Measurements from ENCODE around the gene CCNK. TPM values are rescaled to one million over a fixed set of nuclear protein-coding genes. Genes with fewer than 3 reads are reported as not detected.

The CCNK gene
- total RNA-seq, 2 donors from 2014 or later = 22.6 to 42.2 TPM

DNA sequence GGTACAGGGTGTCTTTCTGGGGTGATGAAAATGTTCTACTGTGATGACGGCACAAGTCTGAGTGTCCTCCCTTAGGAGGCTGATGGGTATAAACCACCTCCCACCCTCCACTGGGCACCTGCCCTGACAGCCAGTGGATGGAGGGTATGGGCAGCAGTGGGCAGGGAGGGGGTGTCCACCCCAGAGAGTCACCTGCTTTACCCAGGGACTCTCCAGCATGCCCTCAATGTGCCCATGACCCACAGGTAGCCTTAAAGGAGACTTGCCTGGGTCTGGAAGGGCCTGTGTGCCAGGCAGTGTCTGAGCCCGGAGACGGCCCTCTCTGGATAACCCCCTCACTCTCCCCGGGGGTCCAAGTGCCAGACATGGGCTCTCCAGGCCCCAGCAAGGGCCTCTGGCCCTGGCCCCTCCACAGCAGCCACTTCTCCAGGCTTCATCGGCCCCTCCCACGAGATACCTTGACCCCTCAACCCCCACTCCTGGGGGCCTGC, 38.8 kb downstream of the CCNK start:
- Histone ChIP-seq H3K9me3 (no peaks in the 10 kb centered on the region), H3K27ac (no peak overlapping the region), H3K4me1 (ENCODE audit: control insufficient read depth in 1 of 2, low read depth in 2 of 2) (no peaks in the 10 kb centered on the region), H3K4me3 (no peak overlapping the region), H3K36me3 (no peaks in the 10 kb centered on the region), H3K27me3 (replicated peaks; ENCODE audit: insufficient read depth) (no peaks in the 10 kb centered on the region)
- no peak for ATAC-seq (ENCODE audit: insufficient number of reproducible peaks, low FRiP score, low read depth)
- TF ChIP-seq, protein P1, sequence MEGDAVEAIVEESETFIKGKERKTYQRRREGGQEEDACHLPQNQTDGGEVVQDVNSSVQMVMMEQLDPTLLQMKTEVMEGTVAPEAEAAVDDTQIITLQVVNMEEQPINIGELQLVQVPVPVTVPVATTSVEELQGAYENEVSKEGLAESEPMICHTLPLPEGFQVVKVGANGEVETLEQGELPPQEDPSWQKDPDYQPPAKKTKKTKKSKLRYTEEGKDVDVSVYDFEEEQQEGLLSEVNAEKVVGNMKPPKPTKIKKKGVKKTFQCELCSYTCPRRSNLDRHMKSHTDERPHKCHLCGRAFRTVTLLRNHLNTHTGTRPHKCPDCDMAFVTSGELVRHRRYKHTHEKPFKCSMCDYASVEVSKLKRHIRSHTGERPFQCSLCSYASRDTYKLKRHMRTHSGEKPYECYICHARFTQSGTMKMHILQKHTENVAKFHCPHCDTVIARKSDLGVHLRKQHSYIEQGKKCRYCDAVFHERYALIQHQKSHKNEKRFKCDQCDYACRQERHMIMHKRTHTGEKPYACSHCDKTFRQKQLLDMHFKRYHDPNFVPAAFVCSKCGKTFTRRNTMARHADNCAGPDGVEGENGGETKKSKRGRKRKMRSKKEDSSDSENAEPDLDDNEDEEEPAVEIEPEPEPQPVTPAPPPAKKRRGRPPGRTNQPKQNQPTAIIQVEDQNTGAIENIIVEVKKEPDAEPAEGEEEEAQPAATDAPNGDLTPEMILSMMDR (IDR thresholded peaks at IDR 0.05) = no peak
- DNase-seq (ENCODE audit: low spot score) = no peak

DNA sequence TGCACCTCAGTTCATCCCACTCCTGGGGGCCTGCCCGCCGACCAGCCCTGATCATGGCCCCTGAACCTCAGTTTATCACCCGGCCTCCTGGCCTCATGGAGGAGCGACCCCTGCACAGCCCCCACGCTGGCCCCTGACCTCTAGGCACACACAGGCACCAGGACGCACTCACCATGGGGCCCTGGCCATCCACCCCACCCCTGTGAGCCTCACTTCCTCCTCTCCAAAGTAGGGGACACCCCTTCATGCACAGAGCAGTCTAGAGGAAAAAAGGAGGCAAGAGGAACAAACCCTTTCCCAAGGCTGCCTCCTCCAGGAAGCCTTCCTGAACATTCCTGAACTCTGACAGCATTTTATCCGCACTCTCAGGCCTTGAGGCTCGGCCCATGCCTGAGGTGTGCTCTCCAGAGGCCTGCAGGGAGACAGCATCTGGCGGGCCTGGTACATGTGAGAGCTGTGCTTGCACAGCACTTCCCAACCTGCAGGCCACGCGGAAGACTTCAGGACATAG, 39.4 kb downstream of the CCNK start:
- TF ChIP-seq, protein P1 (IDR thresholded peaks at IDR 0.05) = no peak
- no peaks in the 10 kb centered on the region for H3K4me1 ChIP-seq (ENCODE audit: control insufficient read depth in 1 of 2, low read depth in 2 of 2)
- no peak overlapping the region for H3K4me3 ChIP-seq
- H3K27ac ChIP-seq = no peak overlapping the region
- DNase-seq (ENCODE audit: low spot score) = no peak
- no peaks in the 10 kb centered on the region for H3K36me3 ChIP-seq
- no peak for ATAC-seq (ENCODE audit: insufficient number of reproducible peaks, low FRiP score, low read depth)
- H3K9me3 ChIP-seq = no peaks in the 10 kb centered on the region
- no peaks in the 10 kb centered on the region for H3K27me3 ChIP-seq (replicated peaks; ENCODE audit: insufficient read depth)

DNA sequence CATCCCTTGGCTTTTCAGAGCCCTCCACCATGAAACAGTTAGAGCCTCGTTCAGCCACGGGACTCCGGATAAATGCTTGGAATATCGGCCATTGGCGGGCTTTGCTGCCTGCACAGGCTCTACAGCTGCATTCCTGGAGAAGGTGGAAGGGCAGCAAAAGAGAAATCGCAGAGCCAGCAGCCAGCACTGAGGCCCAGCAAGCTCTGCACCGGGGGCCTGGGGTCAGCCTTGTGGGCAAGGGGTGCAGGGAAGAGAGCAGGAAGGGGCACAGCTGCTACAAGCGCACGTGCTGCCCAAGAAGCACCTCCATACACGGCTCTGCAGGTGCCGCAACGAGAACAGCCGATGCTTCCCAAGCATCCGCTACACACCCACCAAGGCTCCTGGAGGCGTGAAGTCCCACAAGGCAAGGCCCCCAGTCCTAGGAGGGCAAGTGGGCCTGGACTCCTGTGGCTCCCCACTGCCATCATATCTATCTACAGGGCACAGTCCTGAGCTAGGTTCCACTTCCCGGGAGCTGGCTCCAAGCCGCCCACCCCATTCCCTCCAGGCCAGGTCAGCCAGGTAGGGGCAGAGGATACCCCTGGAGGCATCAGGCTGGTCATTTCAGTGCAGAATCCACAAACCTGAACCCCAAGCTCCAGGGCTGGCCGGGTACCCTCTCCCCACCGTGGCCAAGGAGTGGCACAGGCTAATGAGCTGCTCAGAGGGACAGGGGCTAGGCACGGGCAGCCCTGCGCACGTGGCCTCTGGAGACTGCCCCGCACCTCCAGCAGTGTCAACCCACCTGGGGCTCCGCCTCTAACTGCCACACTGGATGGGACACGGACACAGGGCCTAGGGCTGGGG, 40.2 kb downstream of the CCNK start:
- no peak for ATAC-seq (ENCODE audit: insufficient number of reproducible peaks, low FRiP score, low read depth)
- DNase-seq (ENCODE audit: low spot score) = no peak
- no peaks in the 10 kb centered on the region for H3K36me3 ChIP-seq
- no peak overlapping the region for H3K27ac ChIP-seq
- no peaks in the 10 kb centered on the region for H3K4me1 ChIP-seq (ENCODE audit: control insufficient read depth in 1 of 2, low read depth in 2 of 2)
- no peak overlapping the region for H3K4me3 ChIP-seq
- no peaks in the 10 kb centered on the region for H3K9me3 ChIP-seq
- H3K27me3 ChIP-seq (replicated peaks; ENCODE audit: insufficient read depth) = no peaks in the 10 kb centered on the region
- TF ChIP-seq, protein P1 (IDR thresholded peaks at IDR 0.05) = no peak

DNA sequence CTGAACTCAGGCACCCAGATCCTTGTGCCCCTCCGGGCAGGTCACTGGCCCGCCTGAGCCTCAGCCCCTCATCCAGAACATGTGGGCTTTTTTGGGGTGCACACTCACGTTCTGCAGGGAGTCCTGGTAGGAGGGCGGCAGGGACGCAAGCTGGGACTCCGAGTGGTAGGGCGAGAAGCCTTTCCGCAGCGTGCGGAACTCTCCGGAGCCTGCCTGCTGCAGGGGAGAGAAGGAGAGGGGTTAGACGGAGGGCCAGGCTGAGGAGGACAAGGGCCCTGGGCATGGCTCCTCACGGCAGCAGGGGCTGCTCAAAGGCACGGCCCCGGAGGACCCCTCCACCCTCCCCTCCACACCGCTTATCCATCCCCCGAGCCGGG, 40.8 kb downstream of the CCNK start:
- Histone ChIP-seq H3K9me3 (no peaks in the 10 kb centered on the region), H3K27me3 (replicated peaks; ENCODE audit: insufficient read depth) (no peaks in the 10 kb centered on the region), H3K4me3 (no peak overlapping the region), H3K4me1 (ENCODE audit: control insufficient read depth in 1 of 2, low read depth in 2 of 2) (no peaks in the 10 kb centered on the region), H3K27ac (no peak overlapping the region), H3K36me3 (no peaks in the 10 kb centered on the region)
- TF ChIP-seq, protein P1 (IDR thresholded peaks at IDR 0.05) = no peak
- DNase-seq (ENCODE audit: low spot score) (no peak), ATAC-seq (ENCODE audit: insufficient number of reproducible peaks, low FRiP score, low read depth) (no peak)

DNA sequence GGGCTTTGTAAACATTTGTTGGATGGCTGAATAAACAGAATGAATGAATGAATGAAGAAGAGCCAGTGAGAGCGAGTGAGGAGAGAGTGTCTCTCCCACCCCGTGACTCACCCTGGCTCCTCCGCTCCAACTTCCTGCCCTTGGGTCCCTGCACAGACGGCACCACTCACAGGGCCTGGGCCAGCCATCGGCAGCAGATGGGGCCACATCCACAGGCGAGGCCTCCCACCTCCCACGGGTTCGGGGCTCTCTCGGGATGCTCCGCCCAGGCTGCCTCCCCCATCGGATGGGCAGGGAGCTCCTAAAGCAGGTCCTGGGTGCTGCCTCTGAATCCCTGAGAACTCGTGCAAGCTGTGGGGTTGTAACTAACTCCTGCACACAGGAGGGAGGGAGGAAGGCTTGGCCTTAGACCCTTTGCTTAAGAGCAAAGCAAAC, 41.3 kb downstream of the CCNK start:
- Histone ChIP-seq H3K4me1 (ENCODE audit: control insufficient read depth in 1 of 2, low read depth in 2 of 2) (no peaks in the 10 kb centered on the region), H3K9me3 (no peaks in the 10 kb centered on the region), H3K27me3 (replicated peaks; ENCODE audit: insufficient read depth) (no peaks in the 10 kb centered on the region), H3K36me3 (no peaks in the 10 kb centered on the region), H3K4me3 (no peak overlapping the region), H3K27ac (no peak overlapping the region)
- ATAC-seq (ENCODE audit: insufficient number of reproducible peaks, low FRiP score, low read depth) = no peak
- TF ChIP-seq, protein P1 (IDR thresholded peaks at IDR 0.05) = no peak
- no peak for DNase-seq (ENCODE audit: low spot score)
